Measurements from ENCODE around the gene TBL3.
A peak's percentile ranks its signal among the peaks of the same experiment; 100 is the strongest.

The TBL3 gene

DNA sequence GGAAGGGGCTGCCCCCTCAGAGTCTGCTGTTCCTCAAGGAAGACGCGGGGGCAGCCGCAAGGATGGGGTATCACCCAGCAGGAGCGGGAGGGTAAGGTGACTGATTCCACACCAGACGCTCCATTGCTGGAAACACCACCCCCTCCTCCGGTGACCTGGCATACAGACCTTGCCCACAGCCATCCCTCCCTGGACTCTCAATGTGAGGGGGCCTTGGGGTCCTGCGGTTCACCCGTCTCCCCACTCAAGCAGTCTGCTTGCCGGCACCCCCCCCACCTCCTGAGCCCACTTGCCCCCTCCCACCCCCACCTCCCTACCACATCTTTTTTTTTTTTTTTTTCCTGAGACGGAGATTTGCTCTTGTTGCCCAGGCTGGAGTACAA lies 41.5 kb upstream of the TBL3 start:
- TF ChIP-seq, protein P1, sequence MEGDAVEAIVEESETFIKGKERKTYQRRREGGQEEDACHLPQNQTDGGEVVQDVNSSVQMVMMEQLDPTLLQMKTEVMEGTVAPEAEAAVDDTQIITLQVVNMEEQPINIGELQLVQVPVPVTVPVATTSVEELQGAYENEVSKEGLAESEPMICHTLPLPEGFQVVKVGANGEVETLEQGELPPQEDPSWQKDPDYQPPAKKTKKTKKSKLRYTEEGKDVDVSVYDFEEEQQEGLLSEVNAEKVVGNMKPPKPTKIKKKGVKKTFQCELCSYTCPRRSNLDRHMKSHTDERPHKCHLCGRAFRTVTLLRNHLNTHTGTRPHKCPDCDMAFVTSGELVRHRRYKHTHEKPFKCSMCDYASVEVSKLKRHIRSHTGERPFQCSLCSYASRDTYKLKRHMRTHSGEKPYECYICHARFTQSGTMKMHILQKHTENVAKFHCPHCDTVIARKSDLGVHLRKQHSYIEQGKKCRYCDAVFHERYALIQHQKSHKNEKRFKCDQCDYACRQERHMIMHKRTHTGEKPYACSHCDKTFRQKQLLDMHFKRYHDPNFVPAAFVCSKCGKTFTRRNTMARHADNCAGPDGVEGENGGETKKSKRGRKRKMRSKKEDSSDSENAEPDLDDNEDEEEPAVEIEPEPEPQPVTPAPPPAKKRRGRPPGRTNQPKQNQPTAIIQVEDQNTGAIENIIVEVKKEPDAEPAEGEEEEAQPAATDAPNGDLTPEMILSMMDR (IDR thresholded peaks at IDR 0.05): no peak

DNA sequence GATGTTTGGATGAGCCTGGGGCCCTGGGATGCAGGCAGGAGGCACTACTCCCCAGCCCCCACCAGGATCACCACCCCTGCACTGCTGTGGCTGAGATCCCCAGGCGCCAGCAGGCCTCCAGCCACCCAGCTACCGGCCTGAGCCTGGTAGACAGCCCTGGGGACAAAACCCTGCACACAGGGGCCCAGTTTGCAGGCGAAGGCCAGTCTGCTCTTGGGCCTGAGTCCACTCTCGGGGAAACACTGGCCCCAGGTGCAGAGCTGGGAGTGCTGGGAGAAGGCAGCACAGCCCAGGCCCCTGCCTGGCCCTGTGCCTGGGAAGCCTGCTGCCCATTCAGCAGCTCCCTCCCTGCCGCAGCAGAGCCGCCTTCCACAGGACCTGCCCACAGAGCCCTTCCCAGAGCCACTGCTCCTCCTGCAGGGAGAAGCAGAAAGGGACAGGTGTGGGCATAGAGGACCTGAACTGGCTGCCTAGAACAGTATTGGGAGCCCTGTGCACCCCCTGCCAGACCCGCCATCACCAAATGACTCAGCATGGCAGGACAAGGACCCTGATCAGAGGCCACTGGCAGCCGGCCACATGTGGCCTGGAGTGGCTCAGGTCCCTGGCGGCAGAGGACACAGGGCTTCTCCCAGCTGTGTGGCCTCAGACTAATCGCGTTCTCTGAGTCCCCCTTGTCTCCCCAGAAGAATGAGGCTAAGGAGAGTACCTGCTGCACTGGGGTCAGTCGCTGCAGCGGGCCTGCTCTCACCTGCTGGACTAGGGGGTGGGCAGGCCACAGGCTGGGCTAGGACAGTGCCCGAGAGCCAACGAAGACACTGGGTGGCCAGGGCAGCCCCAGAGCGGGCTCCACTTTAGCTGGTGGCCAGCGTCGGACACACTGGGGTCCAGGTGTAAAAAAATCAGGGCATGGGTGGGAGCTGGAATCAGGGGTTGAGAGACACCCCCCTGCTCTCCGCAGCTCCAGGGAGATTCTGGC lies 39.5 kb upstream of the TBL3 start:
- TF ChIP-seq, protein P1 (IDR thresholded peaks at IDR 0.05): 0 out of 2 replicates have a peak, but pooled peaks have one; percentile 24

DNA sequence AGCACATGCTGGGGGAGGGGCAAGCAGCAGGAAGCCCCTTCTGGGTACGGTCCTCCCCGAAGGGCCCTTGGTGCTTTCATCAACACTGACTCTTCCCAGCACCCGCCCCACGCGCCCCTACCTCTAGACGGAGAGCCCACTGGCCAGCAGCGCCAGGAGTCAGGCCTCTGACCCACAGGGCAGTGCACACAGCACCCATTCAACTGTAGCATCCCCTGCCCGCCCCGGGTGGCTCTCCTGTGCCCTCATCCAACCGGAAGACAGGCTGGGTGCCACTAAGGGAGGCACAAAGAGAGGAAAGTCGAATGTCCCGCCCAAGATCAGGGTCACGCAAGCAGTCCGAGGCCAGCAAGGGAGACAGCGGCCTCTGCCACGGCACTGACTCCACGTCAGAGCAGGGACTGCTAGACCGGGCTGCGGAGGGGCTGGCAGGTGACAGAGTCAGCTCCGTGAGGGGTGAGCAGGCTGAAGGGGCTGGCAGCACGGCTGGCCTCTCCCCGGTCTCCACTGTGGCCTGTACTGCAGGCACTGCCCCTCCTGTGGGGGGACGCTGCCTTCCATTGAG lies 38.7 kb upstream of the TBL3 start:
- TF ChIP-seq, protein P1 (IDR thresholded peaks at IDR 0.05): no peak

- TF ChIP-seq, protein P1 (IDR thresholded peaks at IDR 0.05): no peak
These were observed 34.8 kb upstream of the TBL3 start for GRCh38 chr16:1936945-1937479.

DNA sequence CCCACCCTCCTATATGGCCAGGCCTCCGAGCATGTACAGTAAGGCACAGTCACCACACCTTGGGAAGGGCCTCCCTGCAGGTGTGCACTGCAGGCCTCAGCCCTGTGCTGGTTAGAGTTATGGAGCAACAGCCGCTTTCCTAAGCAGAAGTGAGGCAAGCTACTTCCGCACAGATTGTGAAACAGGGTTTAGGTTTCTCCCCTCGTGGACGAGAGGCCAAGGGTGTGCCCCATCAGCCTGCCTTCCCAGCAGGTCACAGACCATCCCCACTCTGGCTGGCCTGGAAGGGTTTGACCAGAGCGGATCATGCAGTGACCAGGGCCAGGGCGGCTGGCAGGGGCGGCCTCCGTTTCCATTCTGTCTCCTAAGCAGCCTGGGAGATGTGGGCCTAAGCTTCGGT lies 33.5 kb upstream of the TBL3 start:
- TF ChIP-seq, protein P1 (IDR thresholded peaks at IDR 0.05): no peak

GRCh38 chr16:1938910-1939309 lies 32.9 kb upstream of the TBL3 start:
- TF ChIP-seq, protein P1 (IDR thresholded peaks at IDR 0.05): no peak

DNA sequence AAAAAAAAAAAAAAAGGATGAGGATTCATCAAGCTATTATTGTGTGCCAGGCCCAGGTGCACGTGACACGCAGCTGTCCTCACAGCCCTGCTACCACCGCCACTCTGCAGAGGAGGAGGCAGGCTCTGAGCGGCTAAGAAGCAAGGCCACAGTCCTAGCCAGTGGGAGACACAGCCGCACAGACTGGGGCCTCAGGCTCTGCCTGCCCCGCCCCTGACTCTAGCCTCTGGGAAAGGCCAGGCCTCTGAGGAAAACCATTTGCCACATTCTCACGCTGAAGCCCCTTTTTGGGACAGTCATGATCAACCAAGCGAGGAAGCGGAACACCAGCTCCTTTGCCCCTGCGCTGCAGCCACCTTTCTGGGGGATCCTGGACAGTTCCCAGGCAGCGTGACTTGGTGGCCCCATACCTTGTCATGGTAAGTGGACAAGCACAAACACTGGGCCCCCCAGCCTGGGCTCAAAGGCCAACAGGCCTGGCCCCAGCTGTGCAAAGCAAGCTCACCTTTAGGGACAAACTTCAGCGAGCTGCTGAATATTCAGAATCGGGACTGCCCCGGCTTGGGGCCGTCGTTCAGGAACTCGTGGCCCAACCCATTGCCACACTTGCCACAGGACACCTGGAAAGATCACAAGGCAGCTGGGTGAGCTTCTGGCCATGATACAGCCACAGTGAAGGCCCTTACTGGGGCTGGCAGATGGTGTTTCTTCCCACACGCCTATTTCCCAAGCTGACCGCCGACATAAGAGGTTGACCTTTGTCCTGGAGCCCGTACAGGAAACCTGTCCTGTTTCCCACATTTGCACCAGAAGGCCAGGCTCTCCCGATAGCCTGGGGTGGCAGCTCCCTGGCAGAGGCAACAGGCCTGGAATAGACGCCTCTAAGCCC lies 31.3 kb upstream of the TBL3 start:
- TF ChIP-seq, protein P1 (IDR thresholded peaks at IDR 0.05): no peak

Data from LNCAP (cell line).